ENCODE data around the gene MYCL.

GRCh38 chr1:39902460-39902807 lies 717 bp upstream of the MYCL start:
- no peak for TF ChIP-seq POLR2A (IDR thresholded peaks at IDR 0.05; ENCODE audit: low read depth)
- TF ChIP-seq, protein P1, sequence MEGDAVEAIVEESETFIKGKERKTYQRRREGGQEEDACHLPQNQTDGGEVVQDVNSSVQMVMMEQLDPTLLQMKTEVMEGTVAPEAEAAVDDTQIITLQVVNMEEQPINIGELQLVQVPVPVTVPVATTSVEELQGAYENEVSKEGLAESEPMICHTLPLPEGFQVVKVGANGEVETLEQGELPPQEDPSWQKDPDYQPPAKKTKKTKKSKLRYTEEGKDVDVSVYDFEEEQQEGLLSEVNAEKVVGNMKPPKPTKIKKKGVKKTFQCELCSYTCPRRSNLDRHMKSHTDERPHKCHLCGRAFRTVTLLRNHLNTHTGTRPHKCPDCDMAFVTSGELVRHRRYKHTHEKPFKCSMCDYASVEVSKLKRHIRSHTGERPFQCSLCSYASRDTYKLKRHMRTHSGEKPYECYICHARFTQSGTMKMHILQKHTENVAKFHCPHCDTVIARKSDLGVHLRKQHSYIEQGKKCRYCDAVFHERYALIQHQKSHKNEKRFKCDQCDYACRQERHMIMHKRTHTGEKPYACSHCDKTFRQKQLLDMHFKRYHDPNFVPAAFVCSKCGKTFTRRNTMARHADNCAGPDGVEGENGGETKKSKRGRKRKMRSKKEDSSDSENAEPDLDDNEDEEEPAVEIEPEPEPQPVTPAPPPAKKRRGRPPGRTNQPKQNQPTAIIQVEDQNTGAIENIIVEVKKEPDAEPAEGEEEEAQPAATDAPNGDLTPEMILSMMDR (IDR thresholded peaks at IDR 0.05): no peak
- no peak for TF ChIP-seq POLR2AphosphoS5 (IDR thresholded peaks at IDR 0.05)
- TF ChIP-seq EP300 (IDR thresholded peaks at IDR 0.05): no peak

Measured in esophagus muscularis mucosa (tissue), 4 donors.